Measurements from ENCODE around the gene TYMP.

GRCh38 chr22:50564289-50564688 lies 34.5 kb upstream of the TYMP start:
- TF ChIP-seq CTCF (IDR thresholded peaks at IDR 0.05) (no peak), SIN3A (IDR thresholded peaks at IDR 0.05; ENCODE audit: borderline replicate concordance, insufficient read depth, low read depth, low read length) (no peak)
